Vagina (tissue), 2 donors: ENCODE measurements around the gene ENTHD1. TPM values are rescaled to one million over a fixed set of nuclear protein-coding genes. Genes with fewer than 3 reads are reported as not detected.

Experiments used
- DNase-seq, 2 donors: peaks; one replicate each; pipeline ENCODE4 v3.0.0-alpha.2; 2017; ENCODE audit errors: extremely low spot score in 2 of 2
- H3K27ac ChIP-seq: fragments of 200-600 bp; sonication (generic); one replicate; pipeline ENCODE4 v1.5.1; 2019
- H3K27me3 ChIP-seq: fragments of 200-600 bp; sonication (generic); one replicate; pipeline ENCODE4 v1.5.1; 2019
- H3K36me3 ChIP-seq, 2 donors: fragments of 200-600 bp; sonication (generic); one replicate each; pipeline ENCODE4 v1.5.1; 2017 to 2019
- H3K4me1 ChIP-seq: fragments of 200-600 bp; sonication (generic); one replicate; pipeline ENCODE4 v1.5.1; 2019
- H3K4me3 ChIP-seq, 2 donors: fragments of 200-600 bp; sonication (generic); 1 replicate in 1 of 2; 2 replicates in 1 of 2; pipeline ENCODE4 v1.5.1; 2016 to 2019
- H3K9me3 ChIP-seq: fragments of 200-600 bp; sonication (generic); one replicate; pipeline ENCODE4 v1.5.1; 2019
- POLR2A ChIP-seq, 2 donors: fragments of 450-650 bp; IDR thresholded peaks; one replicate each; pipeline ENCODE4 v1.6.1; 2017; ENCODE audit warnings: antibody characterized with exemption in 2 of 2, mild to moderate bottlenecking in 2 of 2, moderate library complexity in 2 of 2
- POLR2AphosphoS5 ChIP-seq, 2 donors: sonication (generic); formaldehyde crosslinking; IDR thresholded peaks; one replicate each; pipeline ENCODE4 v1.9.0; 2017; ENCODE audit warnings: antibody characterized with exemption in 2 of 2, mild to moderate bottlenecking in 2 of 2, low read depth in 1 of 2; ENCODE audit not compliant: insufficient read depth in 1 of 2
- intact Hi-C: fragments of 100-400 bp; cut with DNase I; formaldehyde crosslinking; loops from one replicate; pipeline ENCODE4 v1.15.1; 2023
- total RNA-seq: library from RNA; depleted of rRNA; stranded (reverse); fragments of >200 nt; gene quantifications from one replicate; pipeline ENCODE4 v1.2.3, GENCODE V29; 2016
- TF ChIP-seq, protein P1 (sequence below), 3 experiments: fragments of 450-650 bp in 2 of 3; fragments of 200-600 bp in 1 of 3; sonication (generic) in 1 of 3; IDR thresholded peaks; one replicate each; pipeline ENCODE4 v1.5.1; 2017 to 2019; ENCODE audit warnings: antibody characterized with exemption in 3 of 3, mild to moderate bottlenecking in 2 of 3, moderate library complexity in 2 of 3

The ENTHD1 gene
- total RNA-seq, 1 donor from 2014 or later: not detected

DNA sequence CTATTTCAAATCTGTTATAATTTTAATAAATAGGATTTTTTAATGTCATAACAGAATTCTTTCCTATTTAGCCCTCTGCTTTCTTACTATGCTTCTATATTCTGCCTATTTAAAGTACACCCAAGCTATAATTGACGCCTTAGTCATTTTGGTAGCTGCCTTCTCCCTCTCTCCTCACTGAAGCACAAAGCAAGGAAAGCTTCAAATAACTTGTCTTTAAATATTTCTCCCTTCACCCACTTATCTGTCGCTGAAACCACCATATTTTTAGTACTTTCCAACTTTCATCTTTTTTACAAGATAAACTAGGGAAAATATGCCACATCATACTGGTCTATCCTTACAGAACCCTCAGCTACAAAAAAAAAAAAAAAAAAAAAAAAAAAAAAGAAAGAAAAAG lies 127.9 kb downstream of the ENTHD1 start:
- no peak overlapping the region for H3K4me3 ChIP-seq
- TF ChIP-seq, protein P1, sequence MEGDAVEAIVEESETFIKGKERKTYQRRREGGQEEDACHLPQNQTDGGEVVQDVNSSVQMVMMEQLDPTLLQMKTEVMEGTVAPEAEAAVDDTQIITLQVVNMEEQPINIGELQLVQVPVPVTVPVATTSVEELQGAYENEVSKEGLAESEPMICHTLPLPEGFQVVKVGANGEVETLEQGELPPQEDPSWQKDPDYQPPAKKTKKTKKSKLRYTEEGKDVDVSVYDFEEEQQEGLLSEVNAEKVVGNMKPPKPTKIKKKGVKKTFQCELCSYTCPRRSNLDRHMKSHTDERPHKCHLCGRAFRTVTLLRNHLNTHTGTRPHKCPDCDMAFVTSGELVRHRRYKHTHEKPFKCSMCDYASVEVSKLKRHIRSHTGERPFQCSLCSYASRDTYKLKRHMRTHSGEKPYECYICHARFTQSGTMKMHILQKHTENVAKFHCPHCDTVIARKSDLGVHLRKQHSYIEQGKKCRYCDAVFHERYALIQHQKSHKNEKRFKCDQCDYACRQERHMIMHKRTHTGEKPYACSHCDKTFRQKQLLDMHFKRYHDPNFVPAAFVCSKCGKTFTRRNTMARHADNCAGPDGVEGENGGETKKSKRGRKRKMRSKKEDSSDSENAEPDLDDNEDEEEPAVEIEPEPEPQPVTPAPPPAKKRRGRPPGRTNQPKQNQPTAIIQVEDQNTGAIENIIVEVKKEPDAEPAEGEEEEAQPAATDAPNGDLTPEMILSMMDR (IDR thresholded peaks at IDR 0.05): no peak
- TF ChIP-seq POLR2A (IDR thresholded peaks at IDR 0.05): no peak
- TF ChIP-seq POLR2AphosphoS5 (IDR thresholded peaks at IDR 0.05; ENCODE audit: insufficient read depth in 1 of 2, low read depth in 1 of 2): no peak
- H3K9me3 ChIP-seq: no peaks in the 10 kb centered on the region
- H3K4me1 ChIP-seq: no peaks in the 10 kb centered on the region
- no peak overlapping the region for H3K27ac ChIP-seq
- H3K36me3 ChIP-seq: no peaks in the 10 kb centered on the region
- no peaks in the 10 kb centered on the region for H3K27me3 ChIP-seq
- intact Hi-C loops: no loop called here
- no peak for DNase-seq

DNA sequence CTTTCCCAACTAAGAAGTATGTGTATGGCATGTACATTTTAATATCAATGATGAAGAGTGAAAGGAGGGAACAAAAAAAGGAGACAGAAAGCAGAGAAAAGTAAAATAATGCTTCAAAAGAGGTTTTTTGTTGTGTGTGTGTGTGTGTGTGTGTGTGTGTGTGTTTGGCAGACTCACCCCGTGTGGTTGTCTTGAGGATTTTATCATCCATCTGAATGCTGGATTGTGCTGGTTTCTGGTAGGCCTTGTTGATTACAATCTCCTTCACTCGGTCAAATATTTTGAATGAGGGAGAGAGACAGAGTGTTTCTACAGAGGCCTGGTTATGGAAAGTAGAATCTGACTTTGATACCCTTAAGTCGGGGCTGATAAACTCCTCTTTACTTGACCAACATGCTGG lies 128.5 kb downstream of the ENTHD1 start:
- H3K36me3 ChIP-seq: no peaks in the 10 kb centered on the region
- no peaks in the 10 kb centered on the region for H3K9me3 ChIP-seq
- TF ChIP-seq POLR2A (IDR thresholded peaks at IDR 0.05): no peak
- no peak for TF ChIP-seq POLR2AphosphoS5 (IDR thresholded peaks at IDR 0.05; ENCODE audit: insufficient read depth in 1 of 2, low read depth in 1 of 2)
- TF ChIP-seq, protein P1 (IDR thresholded peaks at IDR 0.05): no peak
- no peaks in the 10 kb centered on the region for H3K4me1 ChIP-seq
- no peaks in the 10 kb centered on the region for H3K27me3 ChIP-seq
- intact Hi-C loops: no loop called here
- no peak overlapping the region for H3K4me3 ChIP-seq
- no peak for DNase-seq
- no peak overlapping the region for H3K27ac ChIP-seq

DNA sequence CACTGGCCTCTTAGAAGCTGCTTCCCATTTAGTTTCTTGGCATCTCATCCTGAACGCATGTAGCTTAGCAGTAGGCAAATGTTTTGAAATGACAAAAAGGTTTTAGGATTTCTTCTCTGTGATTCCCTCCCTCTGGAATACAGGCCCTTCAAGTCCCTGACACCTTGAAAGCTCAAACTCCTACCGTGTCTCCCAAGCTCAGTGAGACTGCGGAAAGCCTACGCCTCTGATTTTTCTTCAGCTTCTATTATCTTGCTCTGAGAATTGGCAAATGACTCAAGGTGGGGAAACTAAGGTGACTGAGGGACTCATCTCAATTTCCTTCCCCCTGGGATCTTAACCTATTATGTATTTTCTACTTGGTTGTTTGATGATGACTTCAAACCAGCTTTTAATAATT lies 130.3 kb downstream of the ENTHD1 start:
- no peak overlapping the region for H3K27ac ChIP-seq
- no peak overlapping the region for H3K4me3 ChIP-seq
- no peaks in the 10 kb centered on the region for H3K9me3 ChIP-seq
- DNase-seq: no peak
- H3K27me3 ChIP-seq: no peaks in the 10 kb centered on the region
- TF ChIP-seq POLR2A (IDR thresholded peaks at IDR 0.05) (no peak), POLR2AphosphoS5 (IDR thresholded peaks at IDR 0.05; ENCODE audit: insufficient read depth in 1 of 2, low read depth in 1 of 2) (no peak)
- TF ChIP-seq, protein P1 (IDR thresholded peaks at IDR 0.05): no peak
- intact Hi-C loops: no loop called here
- H3K36me3 ChIP-seq: no peaks in the 10 kb centered on the region
- H3K4me1 ChIP-seq: no peaks in the 10 kb centered on the region

DNA sequence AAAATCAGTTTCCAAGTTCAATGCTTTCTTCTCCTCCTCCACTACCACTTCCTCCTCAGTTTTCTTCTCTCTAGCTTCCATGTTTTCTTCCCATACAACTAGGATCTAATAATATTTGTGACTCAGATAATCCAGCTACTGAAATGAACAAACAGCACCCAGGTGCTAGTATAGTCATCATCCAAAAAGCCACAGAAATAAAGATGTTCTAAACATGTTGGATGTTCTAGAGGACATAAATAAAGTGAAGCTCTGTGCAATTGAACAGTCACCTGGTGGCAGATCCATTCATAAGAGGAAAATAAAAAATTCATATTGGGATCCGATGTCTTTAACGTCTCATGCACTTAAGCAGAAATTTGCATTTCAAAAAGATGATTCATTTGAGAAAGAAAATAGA lies 142.8 kb downstream of the ENTHD1 start:
- no peak for DNase-seq
- TF ChIP-seq, protein P1 (IDR thresholded peaks at IDR 0.05): no peak
- no peak for TF ChIP-seq POLR2AphosphoS5 (IDR thresholded peaks at IDR 0.05; ENCODE audit: insufficient read depth in 1 of 2, low read depth in 1 of 2)
- TF ChIP-seq POLR2A (IDR thresholded peaks at IDR 0.05): no peak
- no peaks in the 10 kb centered on the region for H3K9me3 ChIP-seq
- no peaks in the 10 kb centered on the region for H3K36me3 ChIP-seq
- intact Hi-C loops: no loop called here
- no peaks in the 10 kb centered on the region for H3K4me1 ChIP-seq
- no peak overlapping the region for H3K4me3 ChIP-seq
- H3K27ac ChIP-seq: no peak overlapping the region
- H3K27me3 ChIP-seq: no peaks in the 10 kb centered on the region

DNA sequence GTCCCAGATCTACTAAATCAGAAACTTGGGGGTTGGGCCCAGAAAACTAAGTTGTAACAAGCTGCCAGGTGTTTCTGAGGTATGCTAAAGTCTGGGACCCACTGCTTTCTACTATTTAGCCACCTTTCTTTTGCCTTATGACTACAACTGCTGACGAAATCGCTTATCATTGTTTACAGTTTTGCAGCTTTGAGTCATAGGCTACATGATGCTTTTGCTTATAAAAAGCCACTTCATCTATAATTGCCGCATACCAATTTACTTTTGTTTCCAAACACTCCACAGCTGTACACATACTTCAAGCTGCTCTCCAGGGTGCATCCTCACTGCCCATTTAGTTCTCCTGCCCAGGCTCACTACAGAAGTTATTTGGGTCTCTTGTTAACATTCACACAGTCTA lies 144.7 kb downstream of the ENTHD1 start:
- H3K9me3 ChIP-seq: no peaks in the 10 kb centered on the region
- TF ChIP-seq POLR2A (IDR thresholded peaks at IDR 0.05) (no peak), POLR2AphosphoS5 (IDR thresholded peaks at IDR 0.05; ENCODE audit: insufficient read depth in 1 of 2, low read depth in 1 of 2) (no peak)
- TF ChIP-seq, protein P1 (IDR thresholded peaks at IDR 0.05): no peak
- intact Hi-C loops: no loop called here
- no peak overlapping the region for H3K4me3 ChIP-seq
- H3K4me1 ChIP-seq: no peaks in the 10 kb centered on the region
- H3K27me3 ChIP-seq: no peaks in the 10 kb centered on the region
- H3K27ac ChIP-seq: no peak overlapping the region
- DNase-seq: no peak
- H3K36me3 ChIP-seq: no peaks in the 10 kb centered on the region
